GM23338 (cell line): ENCODE data around the gene SEL1L3. TPM values are rescaled to one million over a fixed set of nuclear protein-coding genes. Genes with fewer than 3 reads are reported as not detected.

Source experiments
- ATAC-seq: fragments of 200-7000 bp; cut with Tn5 transposase; 3 replicates; pipeline ENCODE4 v1.9.1; 2020
- DNase-seq: peaks from one replicate; pipeline ENCODE4 v3.0.0-alpha.2; 2015; ENCODE audit warnings: low spot score
- H2AFZ ChIP-seq: fragments of 200-600 bp; sonication (generic); 2 replicates; pipeline ENCODE4 v1.8.0; 2016; ENCODE audit warnings: antibody characterized with exemption, mild to moderate bottlenecking, moderate library complexity
- H3F3A ChIP-seq: fragments of 200-600 bp; sonication (generic); replicated peaks from 2 replicates; pipeline ENCODE4 v1.8.0; 2017; ENCODE audit warnings: antibody characterized with exemption, mixed run types, low read depth
- H3K27ac ChIP-seq: fragments of 200-600 bp; sonication (generic); 2 replicates; pipeline ENCODE4 v1.6.1; 2016; ENCODE audit warnings: low read depth
- H3K27me3 ChIP-seq: fragments of 200-600 bp; sonication (generic); 2 replicates; pipeline ENCODE4 v1.8.0; 2016; ENCODE audit warnings: mild to moderate bottlenecking, mixed run types, moderate library complexity; ENCODE audit not compliant: insufficient read depth
- H3K36me3 ChIP-seq: fragments of 200-600 bp; sonication (generic); 2 replicates; pipeline ENCODE4 v1.8.0; 2016; ENCODE audit warnings: mild to moderate bottlenecking; ENCODE audit not compliant: insufficient read depth
- H3K4me1 ChIP-seq: fragments of 200-600 bp; sonication (generic); 2 replicates; pipeline ENCODE4 v1.8.0; 2016; ENCODE audit warnings: mild to moderate bottlenecking, moderate library complexity; ENCODE audit not compliant: insufficient read depth
- H3K4me2 ChIP-seq: fragments of 200-600 bp; sonication (generic); 2 replicates; pipeline ENCODE4 v1.7.1; 2017; ENCODE audit warnings: mixed run types
- H3K4me3 ChIP-seq: fragments of 200-600 bp; sonication (generic); 2 replicates; pipeline ENCODE4 v1.6.1; 2016; ENCODE audit warnings: mixed run types
- H3K79me2 ChIP-seq: fragments of 200-600 bp; sonication (generic); replicated peaks from 2 replicates; pipeline ENCODE4 v1.8.0; 2017; ENCODE audit warnings: mild to moderate bottlenecking; ENCODE audit not compliant: insufficient read depth
- H3K9me2 ChIP-seq: fragments of 200-600 bp; sonication (generic); 2 replicates; pipeline ENCODE4 v1.8.0; 2017; ENCODE audit not compliant: insufficient read depth
- H4K20me1 ChIP-seq: fragments of 200-600 bp; sonication (generic); replicated peaks from 2 replicates; pipeline ENCODE4 v1.8.0; 2017; ENCODE audit warnings: mild to moderate bottlenecking; ENCODE audit not compliant: insufficient read depth
- H3K27ac Mint-ChIP-seq: 2 replicates; pipeline ENCODE4 v1.8.0; 2020; ENCODE audit warnings: inconsistent platforms, mild to moderate bottlenecking, moderate library complexity, mixed read lengths
- H3K27me3 Mint-ChIP-seq: 3 replicates; pipeline ENCODE4 v1.8.0; 2022; ENCODE audit warnings: low read depth, mild to moderate bottlenecking, moderate library complexity, mixed read lengths, inconsistent platforms; ENCODE audit not compliant: insufficient read depth, poor library complexity
- H3K36me3 Mint-ChIP-seq: 3 replicates; pipeline ENCODE4 v1.8.0; 2021; ENCODE audit warnings: low read depth, mild to moderate bottlenecking, inconsistent platforms, moderate library complexity, mixed read lengths
- H3K4me1 Mint-ChIP-seq: 3 replicates; pipeline ENCODE4 v1.8.0; 2020; ENCODE audit warnings: mild to moderate bottlenecking, inconsistent platforms, mixed read lengths
- H3K4me3 Mint-ChIP-seq: 3 replicates; pipeline ENCODE4 v1.8.0; 2021; ENCODE audit warnings: moderate library complexity, mild to moderate bottlenecking, inconsistent platforms, mixed read lengths
- H3K9me3 Mint-ChIP-seq: 3 replicates; pipeline ENCODE4 v1.8.0; 2020; ENCODE audit warnings: moderate library complexity, mild to moderate bottlenecking, inconsistent platforms, mixed read lengths
- CREB1 ChIP-seq: fragments of 250-450 bp; sonication (Bioruptor Pico); IDR thresholded peaks from 2 replicates; pipeline ENCODE4 v1.5.0; 2020; ENCODE audit warnings: low read depth, mild to moderate bottlenecking, moderate library complexity
- CTCF ChIP-seq, 2 experiments: fragments of 200-600 bp in 1 of 2; sonication (generic) in 1 of 2; conservative IDR thresholded peaks; 2 replicates each; pipeline versions ENCODE4 v1.5.1 to v1.6.1; 2016 to 2017; ENCODE audit warnings: antibody characterized with exemption in 2 of 2, low read depth in 2 of 2, mild to moderate bottlenecking in 2 of 2, moderate library complexity in 1 of 2
- EZH2 ChIP-seq: fragments of 200-600 bp; sonication (generic); IDR thresholded peaks from one replicate; pipeline ENCODE4 v1.8.0; 2017; ENCODE audit warnings: antibody characterized with exemption, mild to moderate bottlenecking, low read depth; ENCODE audit not compliant: unreplicated experiment
- NANOG ChIP-seq: IDR thresholded peaks from 2 replicates; pipeline ENCODE4 v1.6.1; 2016; ENCODE audit warnings: antibody characterized with exemption, borderline replicate concordance
- REST ChIP-seq: IDR thresholded peaks from one replicate; pipeline ENCODE4 v1.6.1; 2018; ENCODE audit warnings: antibody characterized with exemption; ENCODE audit not compliant: unreplicated experiment
- STAT1 ChIP-seq: IDR thresholded peaks from one replicate; pipeline ENCODE4 v1.6.1; 2016; ENCODE audit warnings: antibody characterized with exemption; ENCODE audit not compliant: unreplicated experiment
- ZNF114 ChIP-seq: fragments of 250-450 bp; sonication (Bioruptor Pico); IDR thresholded peaks from 2 replicates; pipeline ENCODE4 v1.5.0; 2020; ENCODE audit warnings: mild to moderate bottlenecking, moderate library complexity
- polyA plus RNA-seq: library from polyadenylated mRNA; unstranded; fragments of >200 nt; fragmentation: Nextera tagmentation; extraction: Ambion mirVana; gene quantifications from 2 replicates; pipeline ENCODE4 v1.2.1, GENCODE V29; 2016
- total RNA-seq: library from RNA; depleted of rRNA; stranded (reverse); fragments of >200 nt; shearing (Covaris generic); gene quantifications from 2 replicates; pipeline ENCODE4 v1.2.3, GENCODE V29; 2014

SEL1L3 gene
- total and polyA plus RNA-seq, 2 experiments from 2014 or later, result 17.1 to 61.7 TPM

- TF ChIP-seq NANOG (no peak), CTCF (conservative IDR thresholded peaks at IDR 0.05; ENCODE audit: low read depth in 2 of 2) (no peak), ZNF114 (CRISPR knock-in tag) (no peak), REST (no peak)
Measured at GRCh38 chr4:25797136-25797535, 65.7 kb downstream of the SEL1L3 start (continued).

DNA sequence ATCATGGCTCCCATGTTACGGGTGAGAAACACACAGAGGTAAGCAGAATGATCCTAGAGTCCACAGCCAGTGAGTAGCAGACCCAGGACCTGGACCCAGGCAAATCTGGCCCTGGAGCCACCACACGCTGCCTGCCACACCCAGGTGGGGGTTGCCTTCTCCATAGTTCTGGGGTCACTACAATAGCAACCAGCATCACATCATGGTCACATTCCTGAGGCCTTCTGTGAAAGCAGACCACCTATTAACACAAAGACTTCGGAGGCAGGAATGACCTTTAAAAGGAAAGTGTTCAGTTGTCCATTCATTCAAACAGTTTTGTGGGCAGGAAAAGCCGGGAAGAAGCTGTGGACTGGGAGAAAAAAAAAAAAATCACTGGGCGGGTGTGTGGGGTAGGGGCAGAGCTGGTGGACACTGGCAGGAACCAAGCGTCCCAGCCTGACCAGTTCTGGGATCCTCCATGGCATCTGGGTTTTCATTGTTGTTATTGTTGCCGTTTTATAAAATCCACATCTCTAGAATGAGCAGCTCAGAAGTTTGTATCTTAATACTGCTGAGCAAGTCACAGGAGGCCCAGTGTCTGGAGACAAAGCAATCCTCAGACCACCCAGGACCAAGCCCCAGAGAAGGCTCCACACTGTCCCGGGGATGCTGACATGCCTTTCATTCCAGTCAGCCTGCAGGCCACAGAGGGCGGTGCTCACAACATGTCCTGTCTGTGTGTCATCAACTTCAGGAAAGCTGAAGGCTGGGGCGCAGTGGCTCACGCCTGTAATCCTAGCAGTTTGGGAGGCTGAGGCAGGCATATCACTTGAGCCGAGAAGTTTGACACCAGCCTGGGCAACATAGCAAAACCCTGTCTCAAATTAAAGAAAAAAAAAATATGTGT, 67.0 kb downstream of the SEL1L3 start:
- Mint-ChIP-seq H3K4me3 (no peak overlapping the region), H3K4me1 (peaks cover 20% of the 10 kb centered on the region), H3K27me3 (peaks cover 5% of the 10 kb centered on the region), H3K27ac (peak overlapping the region; percentile 57), H3K9me3 (no peaks in the 10 kb centered on the region), H3K36me3 (peaks cover 48% of the 10 kb centered on the region)
- TF ChIP-seq CREB1 (CRISPR knock-in tag), result no peak
- TF ChIP-seq EZH2, result no peak
- TF ChIP-seq ZNF114 (CRISPR knock-in tag), result no peak
- no peak for TF ChIP-seq NANOG
- TF ChIP-seq STAT1, result no peak
- peak in 1 of 2 experiments; percentile 14; a peak in 1 of 4 replicates for TF ChIP-seq CTCF (conservative IDR thresholded peaks at IDR 0.05; ENCODE audit: low read depth in 2 of 2)
- H3K4me3 ChIP-seq, result no peak overlapping the region
- peaks cover 4% of the 10 kb centered on the region for H3K4me1 ChIP-seq
- no peaks in the 10 kb centered on the region for H3K9me2 ChIP-seq
- peak overlapping the region; percentile 24; the same call in 1 of the 2 replicates for H3K27ac ChIP-seq
- no peaks in the 10 kb centered on the region for H3K36me3 ChIP-seq
- H3K4me2 ChIP-seq, result no peak overlapping the region
- no peak overlapping the region for H2AFZ ChIP-seq
- no peaks in the 10 kb centered on the region for H3K79me2 ChIP-seq
- H3F3A ChIP-seq, result no peaks in the 10 kb centered on the region
- ATAC-seq (peak; percentile 94), DNase-seq (peak; percentile 78)
- H3K27me3 ChIP-seq, result no peaks in the 10 kb centered on the region
- no peaks in the 10 kb centered on the region for H4K20me1 ChIP-seq
